Endometrial microvascular endothelial cells (primary cell): ENCODE measurements around the gene ZNF723. TPM values are rescaled to one million over a fixed set of nuclear protein-coding genes. Genes with fewer than 3 reads are reported as not detected.
"Not testable (repeated sequence)": the region's sequence is repeated elsewhere in the genome, so short reads cannot be mapped to it uniquely, and the experiment has no call there.

Experiments
- in situ Hi-C: cut with HindIII; loops from 2 replicates; pipeline ENCODE4 v1.10.0; 2017; ENCODE audit warnings: low sequenced_read_pairs, low pct_unique_long_range_greater_than_20kb; ENCODE audit errors: inconsistent ontology term
- total RNA-seq: library from RNA; depleted of rRNA; stranded (reverse); fragments of >200 nt; gene quantifications from one replicate; pipeline ENCODE4 v1.2.3, GENCODE V29; 2015; ENCODE audit errors: inconsistent ontology term

ZNF723 gene
- total RNA-seq = not detected

GRCh38 chr19:22832031-22832762 lies at the start of gene ZNF723:
TSS of gene ZNF723 (plus strand) at chr19:22832291. CDS start at chr19:22832380, 89 bp downstream.
- in situ Hi-C loops = no loop called here

GRCh38 chr19:22783651-22784410 lies 48.3 kb upstream of the ZNF723 start, which contains the start of gene ZNF99:
TSS of gene ZNF99 (minus strand) at chr19:22784151. CDS start at chr19:22784016, 135 bp downstream.
- in situ Hi-C loops = no loop called here

- in situ Hi-C loops = not testable (repeated sequence)
Measured at GRCh38 chr19:22792863-22793262, 39.2 kb upstream of the ZNF723 start.

GRCh38 chr19:22797040-22797439 lies 35.1 kb upstream of the ZNF723 start:
- in situ Hi-C loops = no loop called here

GRCh38 chr19:22806418-22806817 lies 25.7 kb upstream of the ZNF723 start:
- in situ Hi-C loops = no loop called here

GRCh38 chr19:22807061-22807835 lies 24.8 kb upstream of the ZNF723 start:
- in situ Hi-C loops = no loop called here

- in situ Hi-C loops = no loop called here
Measured at GRCh38 chr19:22814124-22814523, 18.0 kb upstream of the ZNF723 start.

- in situ Hi-C loops = no loop called here
Measured at GRCh38 chr19:22831211-22831610, 880 bp upstream of the ZNF723 start.

- in situ Hi-C loops = not testable (repeated sequence)
Measured at GRCh38 chr19:22857713-22858320, 25.7 kb downstream of the ZNF723 start.

- in situ Hi-C loops = no loop called here
Measured at GRCh38 chr19:22882797-22883196, 50.7 kb downstream of the ZNF723 start.

GRCh38 chr19:22893855-22894270 lies 61.8 kb downstream of the ZNF723 start:
- in situ Hi-C loops = no loop called here

- in situ Hi-C loops = no loop called here
Measured at GRCh38 chr19:22901431-22902130, 69.5 kb downstream of the ZNF723 start.

Other genes with a start within 250 kb of the ZNF723 start
- gene ZNF492, start 198.0 kb upstream of the ZNF723 start, total RNA-seq = under 0.01 TPM
- gene ZNF99, start 48.1 kb upstream of the ZNF723 start, total RNA-seq = not detected
- gene ZNF728, start 170.9 kb downstream of the ZNF723 start, total RNA-seq = not detected